WI38 (cell line): ENCODE measurements around the gene POLR2L.

ENCODE experiments used
- H3K4me3 ChIP-seq: 2 replicates; pipeline ENCODE4 v1.5.1; 2011; ENCODE audit warnings: low read depth, mild to moderate bottlenecking, control low read depth, low read length
- CTCF ChIP-seq: IDR thresholded peaks from 2 replicates; pipeline ENCODE4 v1.5.1; 2012; ENCODE audit warnings: low read depth, mild to moderate bottlenecking, control low read depth, low read length

The POLR2L gene

GRCh38 chr11:794013-794765, 48.1 kb downstream of the POLR2L start:
- no peak overlapping the region for H3K4me3 ChIP-seq
- no peak for TF ChIP-seq CTCF

GRCh38 chr11:793556-793955, 48.8 kb downstream of the POLR2L start:
- TF ChIP-seq CTCF: no peak
- no peak overlapping the region for H3K4me3 ChIP-seq

GRCh38 chr11:792873-793272, 49.5 kb downstream of the POLR2L start:
- no peak for TF ChIP-seq CTCF
- no peak overlapping the region for H3K4me3 ChIP-seq

- H3K4me3 ChIP-seq: no peak overlapping the region
- TF ChIP-seq CTCF: no peak
Measured at GRCh38 chr11:792535-792821, 49.9 kb downstream of the POLR2L start.

- no peak for TF ChIP-seq CTCF
- H3K4me3 ChIP-seq: no peak overlapping the region
Measured at GRCh38 chr11:791658-792534, 50.4 kb downstream of the POLR2L start.

GRCh38 chr11:790721-791564, 51.4 kb downstream of the POLR2L start:
- no peak for TF ChIP-seq CTCF
- no peak overlapping the region for H3K4me3 ChIP-seq
